HG02943 (cell line): ENCODE data around the gene KLHL30.

Experiments
- ATAC-seq: cut with Tn5 transposase; IDR thresholded peaks from one replicate; pipeline ENCODE4 v1.9.1; 2021; ENCODE audit warnings: mild to moderate bottlenecking, low read depth, moderate library complexity; ENCODE audit not compliant: unreplicated experiment

Gene KLHL30

GRCh38 chr2:238130111-238130695 is 8.3 kb upstream of the KLHL30 start:
- no peak for ATAC-seq

DNA sequence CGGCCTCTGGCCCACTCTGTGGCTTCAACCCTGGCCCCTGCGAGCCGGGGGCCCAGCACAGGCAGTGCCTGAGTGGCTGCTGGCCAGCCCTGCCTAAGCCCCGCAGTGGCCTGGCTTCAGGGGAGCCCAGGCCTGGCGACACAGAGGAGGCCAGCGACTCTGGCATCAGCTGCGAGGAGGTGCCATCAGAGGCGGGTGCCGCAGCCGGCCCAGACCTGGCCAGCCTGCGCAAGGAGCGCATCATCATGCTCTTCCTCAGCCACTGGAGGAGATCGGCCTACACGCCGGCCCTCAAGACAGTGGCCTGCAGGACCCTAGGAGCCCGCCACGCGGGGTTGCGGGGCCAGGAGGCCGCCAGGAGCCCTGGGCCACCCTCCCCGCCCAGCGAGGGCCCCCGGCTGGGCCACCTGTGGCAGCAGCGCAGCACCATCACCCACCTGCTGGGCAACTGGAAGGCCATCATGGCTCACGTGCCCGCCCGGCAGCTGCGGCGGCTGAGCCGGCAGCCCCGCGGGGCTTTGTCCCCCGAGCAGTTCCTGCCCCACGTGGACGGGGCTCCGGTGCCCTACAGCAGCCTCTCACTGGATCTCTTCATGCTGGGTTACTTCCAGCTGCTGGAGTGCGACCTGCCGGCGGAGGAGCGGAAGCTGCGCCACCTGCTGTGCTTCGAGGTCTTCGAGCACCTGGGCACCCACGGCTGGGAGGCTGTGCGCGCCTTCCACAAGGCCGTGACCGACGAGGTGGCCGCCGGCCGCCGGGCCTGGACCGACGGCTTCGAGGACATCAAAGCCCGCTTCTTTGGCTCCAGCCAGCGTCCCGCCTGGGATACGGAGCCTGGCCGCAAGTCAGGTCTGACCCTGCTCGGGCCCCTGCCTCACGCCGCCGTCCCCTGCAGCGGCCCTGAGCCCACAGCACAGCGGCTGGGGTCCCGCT is 7.5 kb upstream of the KLHL30 start:
- no peak for ATAC-seq

GRCh38 chr2:238131761-238132462 is 6.6 kb upstream of the KLHL30 start:
- ATAC-seq, result no peak

GRCh38 chr2:238132463-238133450 is 5.7 kb upstream of the KLHL30 start:
- ATAC-seq, result no peak

- no peak for ATAC-seq
Measured at GRCh38 chr2:238133499-238134392, 4.7 kb upstream of the KLHL30 start.

DNA sequence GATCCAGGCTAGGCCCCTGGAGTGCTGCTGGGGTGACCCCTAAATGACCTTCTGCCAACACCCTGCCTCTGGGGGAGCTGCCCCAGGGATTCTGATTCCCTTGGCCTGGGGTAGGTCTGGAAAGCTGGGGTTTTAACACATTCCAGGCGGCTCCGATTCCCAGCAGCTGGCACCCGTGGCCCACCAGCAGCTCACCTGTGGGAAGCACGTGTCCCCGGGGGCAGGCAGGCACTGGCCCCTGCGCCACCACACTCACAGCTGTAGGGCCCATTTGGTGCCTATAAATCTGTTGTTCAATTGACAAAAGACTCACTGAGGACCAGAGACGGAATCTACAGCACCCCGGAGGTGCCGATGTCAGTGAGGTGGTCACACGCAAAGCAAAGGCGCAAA is 4.1 kb upstream of the KLHL30 start:
- no peak for ATAC-seq

DNA sequence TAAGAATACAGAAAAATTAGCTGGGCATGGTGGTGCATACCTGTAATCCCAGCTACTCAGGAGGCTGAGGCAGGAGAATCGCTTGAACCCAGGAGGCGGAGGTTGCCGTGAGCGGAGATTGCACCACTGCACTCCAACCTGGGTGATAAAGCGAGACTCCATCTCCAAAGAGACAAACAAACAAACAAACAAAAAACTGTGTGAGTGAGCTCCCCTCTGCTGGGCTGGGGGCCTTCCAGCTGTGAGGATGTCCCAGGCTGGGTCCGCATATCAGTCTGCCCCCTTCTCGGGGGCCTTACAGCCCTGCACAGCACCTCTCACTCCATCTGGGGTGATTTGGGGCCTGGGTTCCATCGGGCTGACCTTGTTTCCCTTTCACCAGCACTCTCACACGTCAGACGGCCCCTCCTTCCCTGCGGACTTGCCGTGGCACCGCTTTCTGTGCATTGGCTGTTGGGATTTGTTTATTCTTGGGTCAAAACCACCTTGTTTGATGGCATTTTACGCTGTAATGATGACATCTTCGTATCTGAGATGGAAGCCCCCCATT is 2.8 kb upstream of the KLHL30 start:
- ATAC-seq, result no peak

DNA sequence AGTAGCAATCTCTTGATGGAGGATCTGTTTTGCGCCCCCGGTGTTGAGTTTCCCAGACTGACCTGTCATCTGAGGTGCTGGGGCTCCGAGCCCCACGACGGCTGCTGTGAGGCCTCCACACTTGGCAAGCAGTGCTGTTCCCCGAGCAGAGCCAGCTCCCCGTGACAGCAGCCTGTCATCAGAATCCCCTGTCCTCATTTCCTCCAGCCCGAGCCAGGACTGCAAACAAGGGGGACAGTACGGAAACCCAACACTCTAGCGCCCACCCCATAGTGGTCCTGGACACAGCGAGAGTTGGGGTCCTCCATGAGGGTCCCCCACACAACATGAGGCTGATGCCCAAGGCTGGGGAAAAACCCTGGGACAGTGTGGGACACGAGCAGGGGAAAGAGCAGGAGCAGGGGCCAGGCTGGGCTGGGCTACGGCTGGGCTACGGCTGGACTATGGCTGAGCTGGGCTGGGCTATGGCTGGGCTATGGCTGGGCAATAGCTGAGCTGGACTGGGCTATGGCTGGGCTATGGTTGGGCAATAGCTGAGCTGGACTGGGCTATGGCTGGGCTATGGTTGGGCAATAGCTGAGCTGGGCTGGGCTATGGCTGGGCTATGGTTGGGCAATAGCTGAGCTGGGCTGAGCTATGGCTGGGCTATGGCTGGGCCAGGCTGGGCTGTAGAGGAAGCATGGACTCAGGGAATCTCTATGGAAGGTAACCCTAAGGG is 1.5 kb upstream of the KLHL30 start:
- no peak for ATAC-seq

GRCh38 chr2:238137885-238138284 is 583 bp upstream of the KLHL30 start:
- no peak for ATAC-seq

GRCh38 chr2:238139196-238140039 is 950 bp downstream of the KLHL30 start:
- no peak for ATAC-seq

- ATAC-seq, result no peak
Measured at GRCh38 chr2:238140040-238140439, 1.6 kb downstream of the KLHL30 start.

DNA sequence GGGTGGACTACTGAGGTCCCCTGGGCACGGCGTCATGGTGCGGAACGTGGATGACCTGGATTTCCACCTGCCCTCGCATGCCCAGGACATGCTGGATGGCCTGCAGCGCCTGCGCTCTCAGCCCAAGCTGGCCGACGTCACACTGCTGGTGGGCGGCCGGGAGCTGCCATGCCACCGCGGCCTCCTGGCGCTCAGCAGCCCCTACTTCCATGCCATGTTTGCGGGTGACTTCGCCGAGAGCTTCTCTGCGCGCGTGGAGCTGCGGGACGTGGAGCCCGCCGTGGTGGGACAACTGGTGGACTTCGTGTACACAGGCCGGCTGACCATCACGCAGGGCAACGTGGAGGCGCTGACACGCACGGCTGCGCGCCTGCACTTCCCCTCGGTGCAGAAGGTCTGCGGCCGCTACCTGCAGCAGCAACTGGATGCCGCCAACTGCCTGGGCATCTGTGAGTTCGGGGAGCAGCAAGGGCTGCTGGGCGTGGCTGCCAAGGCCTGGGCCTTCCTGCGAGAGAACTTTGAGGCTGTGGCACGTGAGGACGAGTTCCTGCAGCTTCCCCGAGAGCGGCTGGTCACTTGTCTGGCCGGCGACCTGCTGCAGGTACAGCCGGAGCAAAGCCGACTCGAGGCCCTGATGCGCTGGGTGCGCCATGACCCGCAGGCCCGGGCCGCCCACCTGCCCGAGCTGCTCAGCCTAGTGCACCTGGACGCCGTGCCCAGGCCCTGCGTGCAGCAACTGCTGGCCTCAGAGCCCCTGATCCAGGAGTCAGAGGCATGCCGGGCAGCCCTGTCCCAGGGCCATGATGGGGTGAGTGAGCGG is 2.5 kb downstream of the KLHL30 start:
- no peak for ATAC-seq

DNA sequence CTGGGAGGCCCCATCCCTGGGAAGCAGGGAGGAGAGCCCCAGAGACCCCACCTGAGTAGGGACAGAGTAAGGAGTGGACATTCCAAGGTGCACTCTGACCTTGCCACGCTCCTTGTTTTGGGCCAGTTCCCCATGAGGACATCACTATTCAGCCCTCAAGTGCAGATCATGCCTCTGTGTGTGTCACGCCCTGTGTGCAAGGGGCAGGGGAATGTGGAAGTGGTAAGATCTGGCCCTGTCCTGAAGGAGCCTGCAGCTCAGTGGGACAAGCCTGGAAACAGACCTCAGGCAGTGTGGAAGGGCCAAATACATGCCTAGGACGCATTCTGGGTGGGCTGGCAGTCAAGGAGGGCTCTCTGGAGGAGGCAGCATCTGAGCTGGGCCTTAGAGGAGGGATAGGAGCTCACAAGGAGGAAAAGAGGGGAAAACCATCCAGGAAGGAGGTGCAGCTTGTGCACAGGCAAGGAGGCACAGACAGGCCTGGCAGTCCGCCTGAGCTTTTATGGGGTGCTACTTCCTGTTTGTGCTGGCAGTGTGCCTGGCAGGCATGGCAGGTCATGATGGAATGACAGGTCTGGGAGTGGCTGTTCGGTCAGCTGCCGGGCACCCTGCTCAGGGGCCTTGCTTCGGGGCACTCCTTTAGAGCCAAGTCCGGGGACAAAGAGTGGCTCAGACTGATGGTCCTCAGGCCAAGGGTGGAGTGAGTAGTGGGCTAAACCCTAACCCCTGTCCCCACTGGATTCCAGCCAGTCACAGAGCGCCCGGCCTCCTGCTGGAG is 3.3 kb downstream of the KLHL30 start:
- no peak for ATAC-seq

- ATAC-seq, result no peak
Measured at GRCh38 chr2:238142382-238143205, 4.1 kb downstream of the KLHL30 start.
